CD4-positive, alpha-beta T cell (primary cell): ENCODE results near the gene TNK1. TPM values are rescaled to one million over a fixed set of nuclear protein-coding genes. Genes with fewer than 3 reads are reported as not detected.
A peak's percentile ranks its signal among the peaks of the same experiment; 100 is the strongest.

Source experiments
- ATAC-seq: fragments of 200-7000 bp; cut with Tn5 transposase; one replicate; pipeline ENCODE4 v1.10.0; 2022; ENCODE audit warnings: mild to moderate bottlenecking; ENCODE audit not compliant: poor library complexity
- CTCF ChIA-PET: fragments of 350-600 bp; sonication (Branson Sonifier 250); formaldehyde crosslinking; loops from one replicate; lab custom pipeline; 2021; ENCODE audit warnings: antibody characterized with exemption, inconsistent platforms; lab: Charles Lee
- POLR2A ChIA-PET: fragments of 350-600 bp; sonication (Branson Sonifier 250); formaldehyde crosslinking; loops from one replicate; lab custom pipeline; 2021; ENCODE audit warnings: antibody characterized with exemption, inconsistent platforms; lab: Charles Lee
- DNase-seq, 14 experiments: peaks; one replicate each; pipeline ENCODE4 v3.0.0-alpha.2; 2013 to 2020; ENCODE audit warnings: mixed read lengths in 2 of 14
- H3K27ac ChIP-seq, 2 donors: one replicate each; pipeline versions ENCODE4 v1.5.1 to v1.7.0; 2013; ENCODE audit warnings: low read length in 2 of 2, low read depth in 1 of 2, mild to moderate bottlenecking in 1 of 2
- H3K27me3 ChIP-seq, 2 experiments: 1 replicate in 1 of 2; 2 replicates in 1 of 2; pipeline versions ENCODE4 v1.6.1 to v1.7.0; 2013; ENCODE audit warnings: low read length in 2 of 2, control low read depth in 1 of 2, mild to moderate bottlenecking in 1 of 2, moderate library complexity in 1 of 2; ENCODE audit not compliant: insufficient read depth in 2 of 2, control insufficient read depth in 1 of 2
- H3K36me3 ChIP-seq: one replicate; pipeline ENCODE4 v1.6.1; 2013; ENCODE audit warnings: low read length, control low read depth; ENCODE audit not compliant: insufficient read depth
- H3K4me1 ChIP-seq: one replicate; pipeline ENCODE4 v1.6.1; 2013; ENCODE audit warnings: low read length, control low read depth; ENCODE audit not compliant: insufficient read depth
- H3K4me3 ChIP-seq: one replicate; pipeline ENCODE4 v1.5.1; 2013; ENCODE audit warnings: mild to moderate bottlenecking, low read length, moderate library complexity
- H3K9me3 ChIP-seq, 2 experiments: 1 replicate in 1 of 2; 2 replicates in 1 of 2; pipeline versions ENCODE4 v1.6.1 to v1.7.0; 2013; ENCODE audit warnings: low read length in 2 of 2, mild to moderate bottlenecking in 2 of 2, control low read depth in 1 of 2, moderate library complexity in 1 of 2; ENCODE audit not compliant: control insufficient read depth in 1 of 2, insufficient read depth in 1 of 2
- H3K27ac Mint-ChIP-seq: one replicate; pipeline ENCODE4 v1.8.0; 2020; ENCODE audit warnings: mixed read lengths
- H3K27me3 Mint-ChIP-seq: one replicate; pipeline ENCODE4 v1.8.0; 2021; ENCODE audit warnings: mixed read lengths
- H3K36me3 Mint-ChIP-seq: one replicate; pipeline ENCODE4 v1.8.0; 2021; ENCODE audit warnings: low read depth, mixed read lengths
- H3K4me1 Mint-ChIP-seq: one replicate; pipeline ENCODE4 v1.8.0; 2021; ENCODE audit warnings: low read depth, mixed read lengths
- H3K4me3 Mint-ChIP-seq: one replicate; pipeline ENCODE4 v1.8.0; 2020; ENCODE audit warnings: mild to moderate bottlenecking, mixed read lengths
- H3K9me3 Mint-ChIP-seq: one replicate; pipeline ENCODE4 v1.8.0; 2020; ENCODE audit warnings: mixed read lengths
- intact Hi-C, 2 experiments: fragments of 100-400 bp; cut with DNase I in 1 of 2; cut with micrococcal nuclease in 1 of 2; formaldehyde crosslinking; loops; one replicate each; pipeline versions ENCODE4 v1.15.1 to v1.9.0; 2023 to 2025; cut with DNase I, micrococcal nuclease
- total RNA-seq, 174 experiments: library from RNA in 2 of 174; stranded (reverse) in 2 of 174; gene quantifications; one replicate each; pipeline ENCODE4 v1.2.3 and lab custom pipeline; 2021 to 2026
- TF ChIP-seq, protein P1 (sequence below): fragments of 200-600 bp; IDR thresholded peaks from one replicate; pipeline ENCODE4 v1.8.0; 2022; ENCODE audit warnings: antibody characterized with exemption, mild to moderate bottlenecking

The TNK1 gene
- total RNA-seq, 2 experiments from 2014 or later, result 11.0 to 12.4 TPM

DNA sequence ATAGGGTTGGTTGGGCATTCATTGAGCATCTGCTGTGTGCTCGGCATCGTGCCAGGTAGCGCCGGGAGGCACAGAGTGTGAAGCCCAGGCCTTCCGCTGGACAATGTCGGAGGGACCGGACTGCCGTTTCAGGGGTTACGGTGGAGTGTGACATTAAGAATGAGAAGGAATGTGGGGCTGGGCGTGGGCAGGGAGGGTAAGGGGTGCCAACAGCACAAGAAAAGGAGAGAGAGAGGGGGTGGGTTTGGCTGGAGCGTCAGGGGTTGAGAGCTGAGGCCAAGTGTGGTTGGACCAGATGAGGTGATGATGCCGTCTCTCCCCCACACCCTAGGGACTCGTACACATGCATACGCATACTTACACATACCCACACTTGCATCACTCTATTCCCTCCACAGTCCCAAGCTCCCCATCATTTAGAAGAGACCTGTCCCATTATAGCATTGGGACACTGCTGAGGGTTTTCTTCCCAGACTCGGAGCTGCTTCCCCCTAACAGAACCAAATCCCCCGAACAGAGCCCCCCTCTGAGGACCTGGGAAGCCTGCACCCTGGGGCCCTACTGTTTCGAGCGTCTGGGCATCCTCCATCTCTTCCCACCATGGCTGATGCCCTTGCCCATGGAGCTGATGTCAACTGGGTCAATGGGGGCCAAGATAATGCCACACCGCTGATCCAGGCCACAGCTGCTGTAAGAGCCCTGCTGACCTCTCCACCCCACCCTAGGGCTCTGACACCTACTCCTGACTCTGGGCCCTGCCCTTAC is 32.2 kb upstream of the TNK1 start:
- H3K4me1 Mint-ChIP-seq, result peaks cover 38% of the 10 kb centered on the region
- no peak overlapping the region for H3K27ac ChIP-seq
- intact Hi-C loops, result no loop called here

DNA sequence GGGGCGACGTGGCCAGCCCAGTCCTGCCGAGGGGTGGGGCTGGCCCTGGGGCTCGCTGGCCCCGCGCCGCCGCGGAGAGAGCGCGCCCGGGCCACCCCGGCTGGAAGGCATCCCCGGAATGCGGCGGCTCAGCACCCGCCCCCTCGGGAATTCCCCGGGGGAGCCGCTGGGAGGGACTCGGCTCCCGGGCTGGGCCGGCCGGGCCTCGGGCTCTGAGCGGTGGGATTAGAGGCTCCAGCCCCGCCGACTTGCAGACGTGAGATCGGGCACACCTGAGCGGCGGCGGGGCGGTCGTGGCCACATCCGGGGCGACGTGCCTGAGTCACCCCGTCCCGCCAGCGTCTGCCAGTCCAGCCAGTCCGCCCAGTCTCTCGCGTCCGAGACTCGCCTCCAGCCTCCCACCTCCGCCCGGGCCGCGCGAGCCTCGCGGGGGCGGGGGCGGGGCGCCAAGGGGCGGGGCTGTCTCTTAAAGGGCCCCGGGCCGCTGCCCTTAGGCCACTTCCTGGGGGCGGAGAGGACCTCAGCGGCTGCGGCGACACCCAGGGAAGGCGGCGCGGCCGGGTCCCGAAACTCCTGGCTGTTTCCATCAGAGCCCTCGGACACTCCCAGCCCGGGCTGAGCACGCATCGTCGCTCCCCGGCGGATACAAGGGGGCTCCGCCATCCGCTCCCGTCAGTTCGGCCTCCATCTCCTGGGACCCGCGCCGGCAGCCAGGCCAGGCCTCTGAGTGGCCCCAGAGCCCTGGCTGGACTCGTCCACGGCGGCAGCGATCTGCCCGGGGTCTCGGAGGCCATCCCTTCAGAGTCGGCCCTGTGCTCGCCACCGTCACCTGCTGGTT is 29.0 kb upstream of the TNK1 start, which contains the start of gene KCTD11:
Gene KCTD11, plus strand, starts transcription at position 498 of the 838 bp plus-strand sequence.
- Mint-ChIP-seq H3K27ac (peak within 1 kb of the TSS; percentile 86), H3K27me3 (no peaks in the 10 kb centered on the region), H3K9me3 (no peaks in the 10 kb centered on the region), H3K4me1 (peaks cover 49% of the 10 kb centered on the region), H3K4me3 (peak within 1 kb of the TSS; percentile 90), H3K36me3 (peaks cover 37% of the 10 kb centered on the region)
- intact Hi-C loops, result loop anchor here (1.0 to 10.0 kb wide), 7 partner anchors 15 to 310 kb away; partner anchors contain the start of genes ACAP1 (in 1 of the 2), FGF11 (in 1 of the 2), NEURL4 (in 1 of the 2) and NLGN2 (in 1 of the 2)
- no peaks in the 10 kb centered on the region for H3K9me3 ChIP-seq
- peaks cover 59% of the 10 kb centered on the region for H3K4me1 ChIP-seq
- peak; percentile 45 to 91 (median 70) for DNase-seq
- TF ChIP-seq, protein P1, sequence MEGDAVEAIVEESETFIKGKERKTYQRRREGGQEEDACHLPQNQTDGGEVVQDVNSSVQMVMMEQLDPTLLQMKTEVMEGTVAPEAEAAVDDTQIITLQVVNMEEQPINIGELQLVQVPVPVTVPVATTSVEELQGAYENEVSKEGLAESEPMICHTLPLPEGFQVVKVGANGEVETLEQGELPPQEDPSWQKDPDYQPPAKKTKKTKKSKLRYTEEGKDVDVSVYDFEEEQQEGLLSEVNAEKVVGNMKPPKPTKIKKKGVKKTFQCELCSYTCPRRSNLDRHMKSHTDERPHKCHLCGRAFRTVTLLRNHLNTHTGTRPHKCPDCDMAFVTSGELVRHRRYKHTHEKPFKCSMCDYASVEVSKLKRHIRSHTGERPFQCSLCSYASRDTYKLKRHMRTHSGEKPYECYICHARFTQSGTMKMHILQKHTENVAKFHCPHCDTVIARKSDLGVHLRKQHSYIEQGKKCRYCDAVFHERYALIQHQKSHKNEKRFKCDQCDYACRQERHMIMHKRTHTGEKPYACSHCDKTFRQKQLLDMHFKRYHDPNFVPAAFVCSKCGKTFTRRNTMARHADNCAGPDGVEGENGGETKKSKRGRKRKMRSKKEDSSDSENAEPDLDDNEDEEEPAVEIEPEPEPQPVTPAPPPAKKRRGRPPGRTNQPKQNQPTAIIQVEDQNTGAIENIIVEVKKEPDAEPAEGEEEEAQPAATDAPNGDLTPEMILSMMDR, result no peak
- peak within 1 kb of the TSS; percentile 69 to 75 for H3K27ac ChIP-seq
- ATAC-seq, result peak; percentile 58
- peak within 1 kb of the TSS; percentile 66 for H3K4me3 ChIP-seq
- no peaks in the 10 kb centered on the region for H3K27me3 ChIP-seq
- POLR2A ChIA-PET, result interaction anchor here (0.7 to 5.6 kb wide), 12 partner anchors 11 to 113 kb away, joined by 3 to 96 read pairs (median 4); partner anchors contain the start of genes ACAP1, GABARAP, GPS2 and NEURL4
- CTCF ChIA-PET, result interaction anchor here (0.6 to 1.2 kb wide), 7 partner anchors 16 to 305 kb away, joined by 3 to 6 read pairs (median 3); partner anchors contain the start of gene ACAP1
- H3K36me3 ChIP-seq, result peaks cover 35% of the 10 kb centered on the region

More for the DNA sequence above, 32.2 kb upstream of the TNK1 start:
- POLR2A ChIA-PET, result interaction anchor here (1.3 to 5.6 kb wide), 6 partner anchors 12 to 86 kb away, joined by 4 to 96 read pairs (median 6); partner anchors contain the start of genes ACAP1, GPS2, NEURL4 and TMEM102
- TF ChIP-seq, protein P1, result no peak
- Histone ChIP-seq H3K4me3 (no peak overlapping the region), H3K9me3 (no peaks in the 10 kb centered on the region), H3K27me3 (no peaks in the 10 kb centered on the region), H3K36me3 (peaks cover 67% of the 10 kb centered on the region), H3K4me1 (peaks cover 52% of the 10 kb centered on the region)
- Mint-ChIP-seq H3K36me3 (peaks cover 69% of the 10 kb centered on the region), H3K9me3 (no peaks in the 10 kb centered on the region), H3K4me3 (peak overlapping the region; percentile 15), H3K27ac (peak overlapping the region; percentile 69), H3K27me3 (no peaks in the 10 kb centered on the region)
- CTCF ChIA-PET, result interaction anchor here (1.0 to 1.8 kb wide), 3 partner anchors 7 to 88 kb away, joined by 3 to 4 read pairs (median 4); no protein-coding TSS in a partner anchor
- DNase-seq (peak in 1 of 14 experiments; percentile 26), ATAC-seq (no peak)

DNA sequence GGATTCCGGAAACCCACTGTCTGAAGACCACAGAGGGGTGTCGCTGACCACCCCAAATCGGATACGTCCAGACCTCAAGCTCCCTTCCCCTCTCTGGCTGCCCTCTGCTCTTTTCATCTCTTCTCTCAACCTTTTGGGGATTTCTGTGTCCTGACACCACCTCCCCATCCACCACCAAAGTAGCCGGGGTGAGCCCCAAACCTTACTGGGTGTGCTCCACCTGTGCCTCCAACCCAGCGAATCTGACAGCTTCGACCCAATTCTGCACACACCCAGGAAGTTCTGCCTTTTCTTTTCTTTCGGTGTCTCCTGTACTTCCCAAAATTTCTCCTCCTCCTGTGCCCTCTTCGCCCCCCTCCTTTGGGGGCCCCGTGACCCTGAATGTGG is 28.4 kb upstream of the TNK1 start:
- ChIA-PET CTCF (no interaction called here), POLR2A (no interaction called here)
- H3K27ac ChIP-seq, result peak overlapping the region; percentile 69 to 75
- DNase-seq, result no peak
- intact Hi-C loops, result loop anchor here (5.0 to 10.0 kb wide), 4 partner anchors 52 to 310 kb away; partner anchors contain the start of genes FGF11 (in 1 of the 2), NLGN2 (in 1 of the 2), SLC16A11 (in 1 of the 2) and TMEM102 (in 1 of the 2)
- no peaks in the 10 kb centered on the region for H3K9me3 ChIP-seq
- peaks cover 29% of the 10 kb centered on the region for H3K36me3 ChIP-seq
- H3K27me3 Mint-ChIP-seq, result no peaks in the 10 kb centered on the region
- peak overlapping the region; percentile 86 for H3K27ac Mint-ChIP-seq
- H3K4me3 Mint-ChIP-seq, result peak overlapping the region; percentile 90
- H3K4me3 ChIP-seq, result peak overlapping the region; percentile 66
- no peaks in the 10 kb centered on the region for H3K9me3 Mint-ChIP-seq
- TF ChIP-seq, protein P1, result no peak
- H3K27me3 ChIP-seq, result no peaks in the 10 kb centered on the region
- peaks cover 59% of the 10 kb centered on the region for H3K4me1 ChIP-seq
- ATAC-seq, result no peak
- peaks cover 49% of the 10 kb centered on the region for H3K4me1 Mint-ChIP-seq
- H3K36me3 Mint-ChIP-seq, result peaks cover 31% of the 10 kb centered on the region
